ENCODE data around the gene CFAP46. TPM values are rescaled to one million over a fixed set of nuclear protein-coding genes. Genes with fewer than 3 reads are reported as not detected.
"Not testable (repeated sequence)": the region's sequence is repeated elsewhere in the genome, so short reads cannot be mapped to it uniquely, and the experiment has no call there.

Gene CFAP46
- total RNA-seq, 2 experiments from 2014 or later = not detected

DNA sequence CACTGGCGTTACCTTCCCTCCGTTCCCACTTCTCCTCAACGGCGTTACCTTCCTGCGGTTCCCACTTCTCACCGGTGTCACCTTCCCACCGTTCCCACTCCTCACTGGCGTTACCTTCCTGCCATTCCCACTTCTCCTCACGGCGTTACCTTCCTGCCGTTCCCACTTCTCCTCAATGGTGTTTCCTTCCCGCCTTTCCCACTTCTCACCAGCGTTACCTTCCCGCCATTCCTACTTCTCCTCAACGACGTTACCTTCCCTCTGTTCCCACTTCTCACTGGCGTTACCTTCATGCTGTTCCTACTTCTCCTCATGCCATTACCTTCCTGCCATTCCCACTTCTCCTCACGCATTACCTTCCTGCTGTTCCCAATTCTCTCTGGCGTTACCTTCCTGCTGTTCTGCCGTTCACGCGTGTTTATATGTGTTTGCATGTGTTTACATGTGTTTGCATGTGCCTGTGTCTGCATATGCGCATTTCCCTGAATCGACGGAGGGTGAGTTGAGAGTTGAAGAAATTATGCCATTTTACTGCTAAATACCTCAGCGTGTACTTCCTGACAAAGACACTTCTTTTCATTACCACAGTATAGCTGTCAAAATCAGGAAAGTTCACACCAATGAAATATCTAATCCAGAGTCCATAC lies 23.2 kb upstream of the CFAP46 start:
- Histone ChIP-seq H3K36me3 (ENCODE audit: insufficient read depth, low read length) (no peaks in the 10 kb centered on the region), H3K4me3 (ENCODE audit: low read length) (no peak overlapping the region), H3K27ac (ENCODE audit: low read depth in 1 of 2, low read length in 2 of 2) (no peak overlapping the region), H3K9me3 (ENCODE audit: control insufficient read depth in 1 of 2, insufficient read depth in 1 of 2, low read length in 2 of 2) (peaks cover 0 to 3% of the 10 kb centered on the region in 2 experiments), H3K27me3 (ENCODE audit: control insufficient read depth in 1 of 2, insufficient read depth in 2 of 2, low read length in 2 of 2) (peaks cover 5 to 6% of the 10 kb centered on the region in 2 experiments), H3K4me1 (ENCODE audit: insufficient read depth, low read length) (peaks cover 10% of the 10 kb centered on the region)
- CTCF ChIA-PET = no interaction called here
- Mint-ChIP-seq H3K36me3 (ENCODE audit: low read depth) (no peaks in the 10 kb centered on the region), H3K27ac (no peak overlapping the region), H3K4me1 (ENCODE audit: low read depth) (peaks cover 6% of the 10 kb centered on the region), H3K27me3 (peaks cover 24% of the 10 kb centered on the region), H3K4me3 (peak overlapping the region; percentile 40), H3K9me3 (no peaks in the 10 kb centered on the region)
- ATAC-seq (ENCODE audit: poor library complexity) (no peak), DNase-seq (no peak)
- POLR2A ChIA-PET = no interaction called here
- intact Hi-C loops (cut with DNase I, micrococcal nuclease) = no loop called here
- TF ChIP-seq CTCF (IDR thresholded peaks at IDR 0.05) = no peak

- H3K36me3 Mint-ChIP-seq (ENCODE audit: low read depth); CTCF ChIA-PET; H3K4me1 ChIP-seq (ENCODE audit: insufficient read depth, low read length); H3K27me3 ChIP-seq (ENCODE audit: control insufficient read depth in 1 of 2, insufficient read depth in 2 of 2, low read length in 2 of 2); H3K36me3 ChIP-seq (ENCODE audit: insufficient read depth, low read length); H3K9me3 Mint-ChIP-seq; intact Hi-C loops (cut with DNase I, micrococcal nuclease); H3K4me1 Mint-ChIP-seq (ENCODE audit: low read depth); H3K27ac Mint-ChIP-seq; ATAC-seq (ENCODE audit: poor library complexity); POLR2A ChIA-PET; H3K4me3 ChIP-seq (ENCODE audit: low read length); H3K9me3 ChIP-seq (ENCODE audit: control insufficient read depth in 1 of 2, insufficient read depth in 1 of 2, low read length in 2 of 2); H3K27ac ChIP-seq (ENCODE audit: low read depth in 1 of 2, low read length in 2 of 2): not testable (repeated sequence)
- Mint-ChIP-seq H3K4me3 (peak overlapping the region; percentile 68), H3K27me3 (peaks cover 24% of the 10 kb centered on the region)
- peak in 2 of 14 experiments; percentile 26 to 30 for DNase-seq
Measured at GRCh38 chr10:132964707-132965410, 22.5 kb upstream of the CFAP46 start.

DNA sequence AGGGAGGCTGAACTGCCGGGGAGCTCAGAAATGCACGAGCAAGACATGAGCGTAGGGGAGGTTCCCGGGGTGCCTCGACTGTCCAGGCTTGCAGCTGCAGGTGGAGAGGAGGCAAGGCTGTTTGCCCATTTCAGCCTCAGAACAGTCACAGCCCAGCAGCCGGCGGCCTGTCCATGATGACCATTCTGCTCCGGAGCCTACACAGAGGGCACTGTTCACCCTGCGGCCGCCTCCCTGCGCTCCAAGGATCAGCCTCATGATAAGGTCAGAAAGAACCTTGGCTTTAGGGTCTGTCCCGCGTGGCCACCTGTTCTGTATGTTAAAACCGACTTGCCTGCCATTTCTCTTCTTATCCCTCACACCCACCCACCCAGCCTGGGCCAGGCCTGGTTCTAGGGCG lies 21.9 kb upstream of the CFAP46 start:
- intact Hi-C loops (cut with DNase I, micrococcal nuclease) = no loop called here
- H3K4me3 Mint-ChIP-seq = peak overlapping the region; percentile 67

More for the DNA sequence above, 21.9 kb upstream of the CFAP46 start:
- POLR2A ChIA-PET = no interaction called here
- Histone ChIP-seq H3K36me3 (ENCODE audit: insufficient read depth, low read length) (no peaks in the 10 kb centered on the region), H3K4me3 (ENCODE audit: low read length) (no peak overlapping the region), H3K27me3 (ENCODE audit: control insufficient read depth in 1 of 2, insufficient read depth in 2 of 2, low read length in 2 of 2) (peaks cover 5 to 6% of the 10 kb centered on the region in 2 experiments), H3K9me3 (ENCODE audit: control insufficient read depth in 1 of 2, insufficient read depth in 1 of 2, low read length in 2 of 2) (no peaks in the 10 kb centered on the region), H3K27ac (ENCODE audit: low read depth in 1 of 2, low read length in 2 of 2) (no peak overlapping the region), H3K4me1 (ENCODE audit: insufficient read depth, low read length) (peaks cover 10% of the 10 kb centered on the region)
- TF ChIP-seq CTCF (IDR thresholded peaks at IDR 0.05) = no peak
- Mint-ChIP-seq H3K9me3 (no peaks in the 10 kb centered on the region), H3K4me1 (ENCODE audit: low read depth) (peaks cover 6% of the 10 kb centered on the region), H3K27ac (no peak overlapping the region), H3K27me3 (peaks cover 24% of the 10 kb centered on the region), H3K36me3 (ENCODE audit: low read depth) (no peaks in the 10 kb centered on the region)
- no peak for ATAC-seq (ENCODE audit: poor library complexity)
- CTCF ChIA-PET = no interaction called here
- no peak for DNase-seq
